Epithelial cell of proximal tubule (primary cell): Measurements from ENCODE around the gene ZMYM3. TPM values are rescaled to one million over a fixed set of nuclear protein-coding genes. Genes with fewer than 3 reads are reported as not detected.
"Not testable (repeated sequence)": the region's sequence is repeated elsewhere in the genome, so short reads cannot be mapped to it uniquely, and the experiment has no call there.

Experiments used
- DNase-seq: peaks from one replicate; pipeline ENCODE4 v3.0.0-alpha.2; 2011; ENCODE audit warnings: low read depth
- H3K4me3 ChIP-seq: 2 replicates; pipeline ENCODE4 v1.5.1; 2011; ENCODE audit warnings: low read depth, mild to moderate bottlenecking, low read length
- total RNA-seq: library from RNA; depleted of rRNA; stranded (reverse); fragments of >200 nt; gene quantifications from 2 replicates; pipeline ENCODE4 v1.2.3, GENCODE V29; 2015
- TF ChIP-seq, protein P1 (sequence below): conservative IDR thresholded peaks from 2 replicates; pipeline ENCODE4 v1.5.1; 2012; ENCODE audit warnings: low read depth, mild to moderate bottlenecking, low read length

The ZMYM3 gene
- 13.8 and 14.6 TPM in 2 replicates for total RNA-seq

DNA sequence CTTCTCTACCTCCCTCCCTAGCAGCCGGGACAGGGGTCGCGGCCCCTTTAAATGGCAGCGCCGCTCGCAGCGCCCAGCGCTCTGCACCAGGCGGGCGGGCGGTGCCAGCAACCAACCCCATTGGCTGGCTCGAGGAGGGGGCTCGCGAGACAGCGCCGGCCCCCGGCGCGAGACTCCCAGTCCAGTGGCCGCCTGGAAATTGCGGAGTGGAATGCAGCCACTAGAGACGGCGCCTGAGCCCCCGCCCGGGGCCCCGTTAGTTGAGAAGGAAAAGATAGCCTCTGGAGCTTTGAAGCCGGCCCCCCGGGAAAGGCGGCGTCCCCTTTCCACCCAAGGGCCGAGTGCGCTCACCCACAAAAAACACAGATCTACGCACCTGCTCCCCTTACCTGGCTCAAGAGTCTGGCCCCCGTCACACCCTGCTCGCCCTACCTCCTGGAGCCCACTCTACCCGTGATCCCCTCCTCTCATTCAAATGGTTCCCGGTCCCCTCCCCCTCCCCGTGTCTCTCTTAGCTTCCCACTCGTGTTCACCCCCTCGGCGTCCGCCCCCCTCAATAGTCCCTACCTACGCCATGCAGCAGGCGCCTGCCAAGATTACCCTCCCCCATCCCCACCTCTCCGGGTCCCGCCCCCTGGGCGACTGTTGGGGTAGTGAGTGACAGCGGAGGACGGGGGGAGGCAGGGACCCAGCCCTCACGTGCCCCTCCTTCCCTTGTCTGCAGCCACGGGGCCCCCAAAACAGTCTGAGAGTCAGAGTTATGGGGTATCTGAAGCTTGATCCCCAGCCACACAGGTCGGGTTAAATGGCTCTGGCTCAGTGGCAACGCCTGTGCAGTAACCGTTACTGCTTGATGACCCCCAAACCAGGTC lies at the start of gene ZMYM3:
TSS of gene ZMYM3 (minus strand) at position 49 of the 872 bp plus-strand sequence. CDS start 885 bp downstream, outside the sequence.
- peak within 1 kb of the TSS; percentile 87 for H3K4me3 ChIP-seq
- DNase-seq = no peak
- TF ChIP-seq, protein P1, sequence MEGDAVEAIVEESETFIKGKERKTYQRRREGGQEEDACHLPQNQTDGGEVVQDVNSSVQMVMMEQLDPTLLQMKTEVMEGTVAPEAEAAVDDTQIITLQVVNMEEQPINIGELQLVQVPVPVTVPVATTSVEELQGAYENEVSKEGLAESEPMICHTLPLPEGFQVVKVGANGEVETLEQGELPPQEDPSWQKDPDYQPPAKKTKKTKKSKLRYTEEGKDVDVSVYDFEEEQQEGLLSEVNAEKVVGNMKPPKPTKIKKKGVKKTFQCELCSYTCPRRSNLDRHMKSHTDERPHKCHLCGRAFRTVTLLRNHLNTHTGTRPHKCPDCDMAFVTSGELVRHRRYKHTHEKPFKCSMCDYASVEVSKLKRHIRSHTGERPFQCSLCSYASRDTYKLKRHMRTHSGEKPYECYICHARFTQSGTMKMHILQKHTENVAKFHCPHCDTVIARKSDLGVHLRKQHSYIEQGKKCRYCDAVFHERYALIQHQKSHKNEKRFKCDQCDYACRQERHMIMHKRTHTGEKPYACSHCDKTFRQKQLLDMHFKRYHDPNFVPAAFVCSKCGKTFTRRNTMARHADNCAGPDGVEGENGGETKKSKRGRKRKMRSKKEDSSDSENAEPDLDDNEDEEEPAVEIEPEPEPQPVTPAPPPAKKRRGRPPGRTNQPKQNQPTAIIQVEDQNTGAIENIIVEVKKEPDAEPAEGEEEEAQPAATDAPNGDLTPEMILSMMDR = no peak

GRCh38 chrX:71302461-71303213 lies 48.7 kb upstream of the ZMYM3 start:
- TF ChIP-seq, protein P1 = no peak

GRCh38 chrX:71301195-71301924 lies 47.4 kb upstream of the ZMYM3 start, which contains the start of gene ITGB1BP2:
TSS of gene ITGB1BP2 (plus strand) at chrX:71301750. CDS start at chrX:71301807, 57 bp downstream.
- no peak within 1 kb of the TSS for H3K4me3 ChIP-seq
- TF ChIP-seq, protein P1 = no peak
- DNase-seq = peak; percentile 20

More at GRCh38 chrX:71302461-71303213, 48.7 kb upstream of the ZMYM3 start:
- no peak overlapping the region for H3K4me3 ChIP-seq
- DNase-seq = no peak

DNA sequence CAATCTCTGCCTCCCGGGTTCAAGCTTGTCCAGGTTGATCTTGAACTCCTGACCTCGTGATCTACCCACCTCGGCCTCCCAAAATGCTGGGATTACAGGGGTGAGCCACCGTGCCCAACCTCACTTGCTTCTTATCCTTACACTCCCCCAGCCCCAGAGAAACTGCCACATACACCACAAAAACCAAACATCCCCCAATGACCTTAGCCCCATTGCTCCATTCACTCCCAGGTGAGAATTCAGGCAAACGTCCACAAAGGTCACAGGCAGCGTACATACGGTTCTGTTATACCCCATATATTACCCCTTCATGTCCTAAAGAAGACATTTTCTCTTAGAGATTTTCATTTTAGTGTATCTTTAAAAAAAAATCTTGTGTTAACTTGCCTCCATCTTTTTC lies 46.6 kb upstream of the ZMYM3 start:
- DNase-seq, H3K4me3 ChIP-seq: not testable (repeated sequence)

- H3K4me3 ChIP-seq, DNase-seq: not testable (repeated sequence)
Observed at GRCh38 chrX:71300064-71300463, 46.1 kb upstream of the ZMYM3 start.

GRCh38 chrX:71298119-71298518 lies 44.2 kb upstream of the ZMYM3 start:
- TF ChIP-seq, protein P1 = no peak
- H3K4me3 ChIP-seq = no peak overlapping the region
- DNase-seq = no peak

- TF ChIP-seq, protein P1 = no peak
- no peak overlapping the region for H3K4me3 ChIP-seq
- DNase-seq = no peak
Observed at GRCh38 chrX:71296806-71297205, 42.9 kb upstream of the ZMYM3 start.
